IMR-90 (cell line): Measurements from ENCODE around the gene GALR2. TPM values are rescaled to one million over a fixed set of nuclear protein-coding genes. Genes with fewer than 3 reads are reported as not detected.

ENCODE experiments used
- ATAC-seq: fragments of 200-7000 bp; cut with Tn5 transposase; 2 replicates; pipeline ENCODE4 v1.9.1; 2020; ENCODE audit warnings: low read depth, mild to moderate bottlenecking, moderate library complexity
- BruUV-seq: library from RNA; stranded (reverse); fragments of 400-500 nt; replicated peaks from 2 replicates; lab custom pipeline; 2021; lab: Mats Ljungman, UMichigan
- CTCF ChIA-PET: fragments of 300-600 bp; formaldehyde crosslinking; extraction: SDS; loops from one replicate; lab custom pipeline; 2021; ENCODE audit warnings: antibody characterized with exemption; lab: Yijun Ruan, JAX
- POLR2A ChIA-PET: fragments of 300-600 bp; sonication (Branson Sonifier 250); formaldehyde crosslinking; loops from one replicate; lab custom pipeline; 2022; ENCODE audit warnings: antibody characterized with exemption; ENCODE audit not compliant: unreplicated experiment; lab: Charles Lee
- DNase-seq: peaks from one replicate; pipeline ENCODE4 v3.0.0; 2013
- H2AFZ ChIP-seq: replicated peaks from 2 replicates; pipeline ENCODE3; 2013; ENCODE audit warnings: low read length, mild to moderate bottlenecking; ENCODE audit not compliant: poor library complexity
- H2AK5ac ChIP-seq: 2 replicates; pipeline ENCODE4 v1.6.1; 2013; ENCODE audit warnings: low read depth, low read length, inconsistent platforms
- H2AK9ac ChIP-seq: replicated peaks from 2 replicates; pipeline ENCODE3; 2013; ENCODE audit warnings: mild to moderate bottlenecking, low read depth, low read length, moderate library complexity; ENCODE audit not compliant: poor library complexity
- H2BK120ac ChIP-seq: 2 replicates; pipeline ENCODE4 v1.6.1; 2013; ENCODE audit warnings: low read depth, low read length, inconsistent platforms
- H2BK15ac ChIP-seq: 3 replicates; pipeline ENCODE4 v1.6.1; 2013; ENCODE audit warnings: low read depth, low read length, inconsistent platforms
- H2BK20ac ChIP-seq: 2 replicates; pipeline ENCODE4 v1.6.1; 2013; ENCODE audit warnings: low read depth, mild to moderate bottlenecking, inconsistent platforms, low read length, moderate library complexity
- H2BK5ac ChIP-seq: 2 replicates; pipeline ENCODE4 v1.6.1; 2013; ENCODE audit warnings: mild to moderate bottlenecking, low read depth, low read length, inconsistent platforms; ENCODE audit not compliant: poor library complexity, severe bottlenecking
- H3K14ac ChIP-seq: replicated peaks from 2 replicates; pipeline ENCODE4 v1.6.1; 2013; ENCODE audit warnings: low read depth, low read length, inconsistent platforms
- H3K18ac ChIP-seq: 2 replicates; pipeline ENCODE4 v1.6.1; 2013; ENCODE audit warnings: low read depth, low read length, control low read depth
- H3K23ac ChIP-seq: 2 replicates; pipeline ENCODE4 v1.6.1; 2013; ENCODE audit warnings: low read depth, low read length, inconsistent platforms
- H3K27ac ChIP-seq: 2 replicates; pipeline ENCODE4 v1.5.1; 2013; ENCODE audit warnings: mild to moderate bottlenecking, control low read depth, low read length; ENCODE audit not compliant: insufficient read depth
- H3K27me3 ChIP-seq: 2 replicates; pipeline ENCODE4 v1.6.1; 2013; ENCODE audit warnings: low read length; ENCODE audit not compliant: control insufficient read depth, insufficient read depth
- H3K36me3 ChIP-seq: 2 replicates; pipeline ENCODE4 v1.6.1; 2013; ENCODE audit warnings: low read length, mixed read lengths; ENCODE audit not compliant: control insufficient read depth, insufficient read depth
- H3K4ac ChIP-seq: 2 replicates; pipeline ENCODE4 v1.6.1; 2013; ENCODE audit warnings: low read depth, low read length, inconsistent platforms
- H3K4me1 ChIP-seq: 2 replicates; pipeline ENCODE4 v1.6.1; 2013; ENCODE audit warnings: low read length, mixed read lengths; ENCODE audit not compliant: control insufficient read depth, insufficient read depth
- H3K4me2 ChIP-seq: 2 replicates; pipeline ENCODE4 v1.6.1; 2013; ENCODE audit warnings: low read depth, mild to moderate bottlenecking, control low read depth, low read length, moderate library complexity
- H3K4me3 ChIP-seq: 2 replicates; pipeline ENCODE4 v1.5.1; 2013; ENCODE audit warnings: low read depth, mild to moderate bottlenecking, control low read depth, low read length, moderate library complexity; ENCODE audit not compliant: insufficient read depth
- H3K56ac ChIP-seq: 2 replicates; pipeline ENCODE4 v1.6.1; 2013; ENCODE audit warnings: low read length, inconsistent platforms; ENCODE audit not compliant: insufficient read depth; ENCODE audit errors: extremely low read depth
- H3K79me1 ChIP-seq, 2 experiments: 2 replicates each; pipeline ENCODE4 v1.6.1; 2013; ENCODE audit warnings: low read length in 2 of 2, inconsistent platforms in 1 of 2, low read depth in 1 of 2
- H3K9ac ChIP-seq: 2 replicates; pipeline ENCODE4 v1.6.1; 2013; ENCODE audit warnings: low read depth, low read length, control low read depth
- H3K9me1 ChIP-seq: 2 replicates; pipeline ENCODE4 v1.6.1; 2013; ENCODE audit warnings: low read length, inconsistent platforms; ENCODE audit not compliant: insufficient read depth
- H3K9me3 ChIP-seq: 2 replicates; pipeline ENCODE4 v1.6.1; 2013; ENCODE audit warnings: low read length; ENCODE audit not compliant: control insufficient read depth, insufficient read depth
- H4K20me1 ChIP-seq: 2 replicates; pipeline ENCODE4 v1.6.1; 2013; ENCODE audit warnings: low read length, inconsistent platforms; ENCODE audit not compliant: insufficient read depth
- H4K5ac ChIP-seq: 2 replicates; pipeline ENCODE4 v1.6.1; 2013; ENCODE audit warnings: mild to moderate bottlenecking, low read depth, low read length, control low read depth
- H4K8ac ChIP-seq, 2 experiments: 2 replicates each; pipeline ENCODE4 v1.6.1; 2013; ENCODE audit warnings: low read depth in 2 of 2, low read length in 2 of 2, control low read depth in 1 of 2, inconsistent platforms in 1 of 2
- H4K91ac ChIP-seq: 2 replicates; pipeline ENCODE4 v1.6.1; 2013; ENCODE audit warnings: low read depth, low read length, inconsistent platforms; ENCODE audit not compliant: insufficient read depth
- CEBPB ChIP-seq: IDR thresholded peaks from 2 replicates; pipeline ENCODE4 v1.6.1; 2012; ENCODE audit warnings: low read depth, low read length, improper control_type of control experiment
- FOS ChIP-seq: fragments of 150-350 bp; IDR thresholded peaks from 2 replicates; pipeline ENCODE4 v1.6.1; 2016; ENCODE audit warnings: low read depth, low read length
- MAFK ChIP-seq: IDR thresholded peaks from 2 replicates; pipeline ENCODE4 v1.6.1; 2012; ENCODE audit warnings: low read depth, low read length, improper control_type of control experiment
- MAZ ChIP-seq: IDR thresholded peaks from 2 replicates; pipeline ENCODE4 v1.6.1; 2012; ENCODE audit warnings: low read depth, mild to moderate bottlenecking, low read length, improper control_type of control experiment, moderate library complexity, borderline replicate concordance
- NFE2L2 ChIP-seq: fragments of 150-350 bp; IDR thresholded peaks from 2 replicates; pipeline ENCODE4 v1.6.1; 2016; ENCODE audit warnings: low read depth, mild to moderate bottlenecking, low read length
- RAD21 ChIP-seq: IDR thresholded peaks from 2 replicates; pipeline ENCODE4 v1.6.1; 2012; ENCODE audit warnings: low read length, improper control_type of control experiment
- WGBS, 2 experiments: methylation state at CpG; one replicate each; pipeline versions ENCODE4 v1.1.5 to v1.1.7; 2013; ENCODE audit warnings: missing lambda C conversion rate in 2 of 2; ENCODE audit not compliant: insufficient read length in 1 of 2; ENCODE audit errors: extremely low coverage in 2 of 2; 5-methylcytosine and 5-hydroxymethylcytosine counted together
- dilution Hi-C: fragments of 300-500 bp; cut with HindIII; formaldehyde crosslinking; loops from one replicate; pipeline ENCODE4 v1.14.3; 2018; ENCODE audit warnings: low sequenced_read_pairs; ENCODE audit not compliant: unreplicated experiment
- in situ Hi-C: fragments of 300-500 bp; cut with MboI; formaldehyde crosslinking; loops from 3 replicates; pipeline ENCODE4 v1.14.3; 2019; ENCODE audit warnings: low sequenced_read_pairs, inconsistent platforms, mixed read lengths
- intact Hi-C: fragments of 100-400 bp; cut with micrococcal nuclease; formaldehyde crosslinking; loops from 2 replicates; pipeline ENCODE4 v1.10.0; 2022
- polyA plus RNA-seq, 3 experiments: library from polyadenylated mRNA; depleted of rRNA; stranded (reverse); fragments of >200 nt; gene quantifications; 2 replicates each; pipeline ENCODE4 v1.2.3, GENCODE V29; 2012; ENCODE audit warnings: low replicate concordance in 1 of 3
- total RNA-seq: library from RNA; depleted of rRNA; stranded (reverse); fragments of >200 nt; gene quantifications from 2 replicates; pipeline ENCODE4 v1.2.3, GENCODE V29; 2012
- TF ChIP-seq, protein P1 (sequence below): conservative IDR thresholded peaks from 2 replicates; pipeline ENCODE4 v1.5.1; 2012; ENCODE audit warnings: mild to moderate bottlenecking, low read depth, low read length, improper control_type of control experiment
- TF ChIP-seq, protein P2 (sequence below): fragments of 150-350 bp; IDR thresholded peaks from 2 replicates; pipeline ENCODE4 v1.6.1; 2017; ENCODE audit warnings: mild to moderate bottlenecking, antibody characterized with exemption, low read length, low read depth

GALR2 gene
- total and polyA plus RNA-seq, 2 of the 4 experiments (the other 2 are of a cell fraction) = 0.07 TPM; not detected in 1

DNA sequence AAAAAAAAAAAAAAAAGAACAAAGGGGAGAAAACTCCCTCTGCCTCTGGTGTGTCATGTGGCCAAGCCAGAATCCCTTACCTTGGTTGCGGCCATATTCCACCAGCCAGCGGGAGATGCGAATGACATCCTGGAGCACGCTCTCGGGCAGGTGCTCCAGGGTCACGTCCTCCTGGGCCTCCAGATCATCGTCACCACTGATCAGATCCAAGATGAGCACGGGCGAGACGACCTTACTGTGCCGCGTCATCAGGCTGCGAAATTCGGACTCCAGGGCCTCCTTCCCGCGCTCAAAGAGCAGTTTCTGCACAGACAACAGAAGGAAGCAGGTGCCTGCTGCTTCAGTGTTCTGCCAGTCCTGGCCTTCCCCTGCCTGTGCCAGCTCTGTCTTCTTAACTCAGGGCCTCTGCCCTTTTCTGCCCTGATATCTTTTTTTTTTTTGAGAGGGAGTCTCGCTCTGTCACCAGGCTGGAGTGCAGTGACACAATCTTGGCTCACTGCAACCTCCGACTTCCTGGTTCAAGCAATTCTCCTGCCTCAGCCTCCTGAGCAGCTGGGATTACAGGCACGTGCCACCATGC lies 23.2 kb downstream of the GALR2 start:
- H3K9me1 ChIP-seq = 0 out of 2 replicates have a peak, but pooled peaks cover 3% of the 10 kb centered on the region
- in situ Hi-C loops = no loop called here
- no peak for ATAC-seq
- H2AK9ac ChIP-seq = peak overlapping the region; percentile 9
- no peak overlapping the region for H3K4me2 ChIP-seq
- H3K27me3 ChIP-seq = no peaks in the 10 kb centered on the region
- H2BK120ac ChIP-seq = no peak overlapping the region
- intact Hi-C loops = no loop called here
- no peak overlapping the region for H2BK5ac ChIP-seq
- H4K20me1 ChIP-seq = peaks cover 2% of the 10 kb centered on the region; the same call in 1 of the 2 replicates
- H3K4me1 ChIP-seq = peaks cover 2% of the 10 kb centered on the region; the same call in 1 of the 2 replicates
- ChIA-PET CTCF (no interaction called here), POLR2A (no interaction called here)
- peaks cover 18 to 35% of the 10 kb centered on the region in 2 experiments for H3K79me1 ChIP-seq
- H3K4me3 ChIP-seq = no peak overlapping the region
- H4K8ac ChIP-seq = no peak overlapping the region
- no peak overlapping the region for H3K9ac ChIP-seq
- 95% methylated on average over 11 of the region's 19 CpGs; no CpG with 5 or more reads in 1 of the 2 experiments for WGBS, 2 experiments
- H3K4ac ChIP-seq = no peak overlapping the region
- no peaks in the 10 kb centered on the region for H3K9me3 ChIP-seq
- no peak overlapping the region for H3K14ac ChIP-seq
- no peak for DNase-seq
- no peak overlapping the region for H2BK20ac ChIP-seq
- dilution Hi-C loops = no loop called here
- no peak overlapping the region for H2BK15ac ChIP-seq
- TF ChIP-seq MAZ = no peak
- TF ChIP-seq, protein P1, sequence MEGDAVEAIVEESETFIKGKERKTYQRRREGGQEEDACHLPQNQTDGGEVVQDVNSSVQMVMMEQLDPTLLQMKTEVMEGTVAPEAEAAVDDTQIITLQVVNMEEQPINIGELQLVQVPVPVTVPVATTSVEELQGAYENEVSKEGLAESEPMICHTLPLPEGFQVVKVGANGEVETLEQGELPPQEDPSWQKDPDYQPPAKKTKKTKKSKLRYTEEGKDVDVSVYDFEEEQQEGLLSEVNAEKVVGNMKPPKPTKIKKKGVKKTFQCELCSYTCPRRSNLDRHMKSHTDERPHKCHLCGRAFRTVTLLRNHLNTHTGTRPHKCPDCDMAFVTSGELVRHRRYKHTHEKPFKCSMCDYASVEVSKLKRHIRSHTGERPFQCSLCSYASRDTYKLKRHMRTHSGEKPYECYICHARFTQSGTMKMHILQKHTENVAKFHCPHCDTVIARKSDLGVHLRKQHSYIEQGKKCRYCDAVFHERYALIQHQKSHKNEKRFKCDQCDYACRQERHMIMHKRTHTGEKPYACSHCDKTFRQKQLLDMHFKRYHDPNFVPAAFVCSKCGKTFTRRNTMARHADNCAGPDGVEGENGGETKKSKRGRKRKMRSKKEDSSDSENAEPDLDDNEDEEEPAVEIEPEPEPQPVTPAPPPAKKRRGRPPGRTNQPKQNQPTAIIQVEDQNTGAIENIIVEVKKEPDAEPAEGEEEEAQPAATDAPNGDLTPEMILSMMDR = no peak
- TF ChIP-seq, protein P2, sequence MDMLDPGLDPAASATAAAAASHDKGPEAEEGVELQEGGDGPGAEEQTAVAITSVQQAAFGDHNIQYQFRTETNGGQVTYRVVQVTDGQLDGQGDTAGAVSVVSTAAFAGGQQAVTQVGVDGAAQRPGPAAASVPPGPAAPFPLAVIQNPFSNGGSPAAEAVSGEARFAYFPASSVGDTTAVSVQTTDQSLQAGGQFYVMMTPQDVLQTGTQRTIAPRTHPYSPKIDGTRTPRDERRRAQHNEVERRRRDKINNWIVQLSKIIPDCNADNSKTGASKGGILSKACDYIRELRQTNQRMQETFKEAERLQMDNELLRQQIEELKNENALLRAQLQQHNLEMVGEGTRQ = no peak
- TF ChIP-seq CEBPB = no peak
- no peak for TF ChIP-seq FOS
- no peak for TF ChIP-seq MAFK
- no peak for TF ChIP-seq NFE2L2
- TF ChIP-seq RAD21 = no peak
- no peak overlapping the region for H4K91ac ChIP-seq
- H3K27ac ChIP-seq = no peak overlapping the region
- no peak overlapping the region for H4K5ac ChIP-seq
- peaks cover 48% of the 10 kb centered on the region for H3K36me3 ChIP-seq
- H2AFZ ChIP-seq = no peak overlapping the region
- no peak overlapping the region for H3K23ac ChIP-seq
- BruUV-seq = no TSS peak
- no peak overlapping the region for H3K56ac ChIP-seq
- H3K18ac ChIP-seq = no peak overlapping the region
- H2AK5ac ChIP-seq = no peak overlapping the region
